Right lobe of liver (tissue), 4 donors: ENCODE results near the gene MYMK.

Source experiments
- POLR2A ChIP-seq: fragments of 450-650 bp; IDR thresholded peaks from one replicate; pipeline ENCODE4 v1.6.1; 2017; ENCODE audit warnings: antibody characterized with exemption, mild to moderate bottlenecking
- TF ChIP-seq, protein P1 (sequence below), 4 donors: fragments of 200-600 bp in 3 of 4; fragments of 450-650 bp in 1 of 4; IDR thresholded peaks; one replicate each; pipeline versions ENCODE4 v1.5.1 to v1.8.0; 2016 to 2022; ENCODE audit warnings: antibody characterized with exemption in 4 of 4, mild to moderate bottlenecking in 2 of 4
- donor health status: DM: no; HTN: no; CAD: no.
- donor health status: DM: no; HTN: no; CAD: no.
- donor health status: DM: no; HTN: yes; CAD: no.

DNA sequence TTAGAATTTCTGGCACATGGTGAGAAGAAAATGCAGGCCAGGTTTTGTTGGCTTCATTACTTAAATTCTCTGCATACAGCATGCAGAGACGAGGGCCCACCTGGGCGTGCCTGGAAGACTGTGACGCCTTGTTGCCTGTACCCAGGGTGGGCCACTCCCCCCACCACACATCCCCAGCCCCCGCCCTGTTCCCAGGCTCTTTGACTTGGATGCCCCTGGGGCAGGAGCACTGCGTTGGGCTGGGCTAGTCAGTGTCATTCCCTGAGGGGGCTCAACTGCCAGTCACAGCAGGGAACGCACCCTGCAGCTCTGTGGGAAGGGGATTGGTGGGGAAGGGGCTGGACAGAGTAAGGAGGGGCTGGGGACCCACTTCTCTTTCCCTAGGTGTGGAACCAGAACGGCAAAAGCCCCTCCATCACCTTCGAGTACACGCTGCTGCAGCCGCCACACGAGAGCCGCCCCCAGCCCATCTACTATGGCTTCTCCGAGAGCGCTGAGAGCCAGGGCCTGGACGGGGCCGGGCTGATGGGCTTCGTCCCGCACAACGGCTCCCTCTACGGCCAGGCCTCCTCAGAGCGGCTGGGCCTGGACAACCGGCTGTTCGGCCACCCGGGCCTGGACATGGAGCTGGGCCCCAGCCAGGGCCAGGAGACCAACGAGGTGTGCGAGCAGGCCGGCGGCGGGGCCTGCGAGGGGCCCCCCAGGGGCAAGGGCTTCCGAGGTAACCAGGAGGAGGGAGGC is 29.4 kb upstream of the MYMK start:
- TF ChIP-seq, protein P1, sequence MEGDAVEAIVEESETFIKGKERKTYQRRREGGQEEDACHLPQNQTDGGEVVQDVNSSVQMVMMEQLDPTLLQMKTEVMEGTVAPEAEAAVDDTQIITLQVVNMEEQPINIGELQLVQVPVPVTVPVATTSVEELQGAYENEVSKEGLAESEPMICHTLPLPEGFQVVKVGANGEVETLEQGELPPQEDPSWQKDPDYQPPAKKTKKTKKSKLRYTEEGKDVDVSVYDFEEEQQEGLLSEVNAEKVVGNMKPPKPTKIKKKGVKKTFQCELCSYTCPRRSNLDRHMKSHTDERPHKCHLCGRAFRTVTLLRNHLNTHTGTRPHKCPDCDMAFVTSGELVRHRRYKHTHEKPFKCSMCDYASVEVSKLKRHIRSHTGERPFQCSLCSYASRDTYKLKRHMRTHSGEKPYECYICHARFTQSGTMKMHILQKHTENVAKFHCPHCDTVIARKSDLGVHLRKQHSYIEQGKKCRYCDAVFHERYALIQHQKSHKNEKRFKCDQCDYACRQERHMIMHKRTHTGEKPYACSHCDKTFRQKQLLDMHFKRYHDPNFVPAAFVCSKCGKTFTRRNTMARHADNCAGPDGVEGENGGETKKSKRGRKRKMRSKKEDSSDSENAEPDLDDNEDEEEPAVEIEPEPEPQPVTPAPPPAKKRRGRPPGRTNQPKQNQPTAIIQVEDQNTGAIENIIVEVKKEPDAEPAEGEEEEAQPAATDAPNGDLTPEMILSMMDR (IDR thresholded peaks at IDR 0.05) = no peak
- no peak for TF ChIP-seq POLR2A
